ENCODE data around the gene ARMC2. TPM values are rescaled to one million over a fixed set of nuclear protein-coding genes. Genes with fewer than 3 reads are reported as not detected.

Gene ARMC2
- polyA plus RNA-seq, 4 donors: 8.9 to 12.8 (median 11.6) TPM

GRCh38 chr6:108946695-108947094, 98.5 kb downstream of the ARMC2 start:
- no peak for DNase-seq (ENCODE audit: low read depth in 4 of 4, low spot score in 3 of 4)

- DNase-seq (ENCODE audit: low read depth in 4 of 4, low spot score in 3 of 4): peak in 1 of 4 donors; percentile 38
Observed at GRCh38 chr6:108947114-108947854, 99.1 kb downstream of the ARMC2 start.

DNA sequence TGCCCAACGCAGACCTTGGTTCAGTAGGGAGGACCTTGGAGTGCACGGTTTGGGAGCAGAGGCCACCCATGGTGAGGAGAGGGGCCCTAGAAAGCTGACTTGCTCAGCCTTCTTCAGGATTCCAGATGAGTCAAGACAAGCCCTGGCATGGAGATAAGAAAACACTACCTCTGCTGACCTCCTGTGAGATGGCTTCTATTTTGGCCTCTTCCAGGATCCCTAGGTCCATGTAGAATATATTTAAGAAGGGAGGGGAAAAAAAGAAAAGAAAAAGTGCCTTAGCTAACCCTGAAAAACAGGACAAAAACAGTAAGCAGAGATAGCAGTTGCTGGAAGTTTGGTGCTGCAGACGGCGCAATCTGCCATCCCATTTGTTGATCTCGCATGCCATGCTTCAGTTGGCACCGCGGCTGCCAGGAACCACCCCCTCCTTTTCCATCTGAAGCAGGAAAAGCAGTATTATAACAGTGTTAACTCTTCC, 100.0 kb downstream of the ARMC2 start:
- no peak for DNase-seq (ENCODE audit: low read depth in 4 of 4, low spot score in 3 of 4)

GRCh38 chr6:108951351-108951953, 103.2 kb downstream of the ARMC2 start:
- no peak for DNase-seq (ENCODE audit: low read depth in 4 of 4, low spot score in 3 of 4)

DNA sequence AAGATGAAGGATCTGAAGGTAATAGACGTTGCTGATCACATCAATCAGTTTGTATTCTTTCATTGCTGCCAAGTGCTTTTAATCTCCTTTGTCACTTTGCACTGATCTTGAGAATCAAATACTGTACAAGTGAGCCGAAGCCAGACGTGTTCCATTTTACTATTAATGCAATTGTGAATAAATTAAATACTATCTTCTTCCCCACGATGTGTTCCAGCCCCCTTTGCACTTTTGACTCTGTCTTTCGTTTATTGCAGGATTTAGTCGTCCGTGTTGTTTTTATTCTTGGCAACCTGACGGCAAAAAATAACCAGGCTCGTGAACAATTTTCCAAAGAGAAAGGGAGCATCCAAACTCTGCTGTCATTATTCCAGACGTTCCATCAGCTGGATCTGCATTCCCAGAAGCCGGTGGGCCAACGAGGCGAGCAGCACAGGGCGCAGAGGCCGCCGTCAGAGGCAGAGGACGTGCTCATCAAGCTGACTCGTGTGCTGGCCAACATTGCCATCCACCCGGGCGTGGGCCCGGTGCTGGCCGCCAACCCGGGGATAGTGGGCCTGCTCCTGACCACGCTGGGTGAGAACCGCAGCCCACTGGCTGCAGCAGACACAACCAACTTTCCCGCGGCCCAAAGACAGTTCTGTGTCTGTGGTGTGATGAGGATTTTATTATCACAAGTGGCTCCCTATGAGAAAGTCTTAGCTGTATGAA, 104.7 kb downstream of the ARMC2 start:
- no peak for DNase-seq (ENCODE audit: low read depth in 4 of 4, low spot score in 3 of 4)

DNA sequence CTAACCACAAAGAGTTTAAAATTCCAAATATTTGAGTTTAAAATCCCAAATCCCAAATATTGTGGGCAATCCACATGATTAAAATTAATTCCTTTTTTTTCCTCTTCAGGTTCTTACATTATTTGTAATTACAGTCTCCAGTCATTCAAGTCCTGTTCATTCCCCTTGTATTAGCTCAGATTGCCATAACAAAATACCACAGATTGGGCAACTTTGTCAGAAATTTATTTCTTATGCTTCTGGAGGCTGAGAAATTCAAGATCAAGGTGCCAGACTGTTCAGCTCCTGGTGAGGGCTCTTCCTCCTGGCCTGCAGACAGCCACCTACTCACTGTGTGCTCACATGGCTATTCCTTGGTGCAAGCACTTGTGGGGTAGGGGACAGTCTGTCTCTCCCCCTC, 105.5 kb downstream of the ARMC2 start:
- no peak for DNase-seq (ENCODE audit: low read depth in 4 of 4, low spot score in 3 of 4)

- DNase-seq (ENCODE audit: low read depth in 4 of 4, low spot score in 3 of 4): no peak
Observed at GRCh38 chr6:108955329-108955949, 107.2 kb downstream of the ARMC2 start.

DNA sequence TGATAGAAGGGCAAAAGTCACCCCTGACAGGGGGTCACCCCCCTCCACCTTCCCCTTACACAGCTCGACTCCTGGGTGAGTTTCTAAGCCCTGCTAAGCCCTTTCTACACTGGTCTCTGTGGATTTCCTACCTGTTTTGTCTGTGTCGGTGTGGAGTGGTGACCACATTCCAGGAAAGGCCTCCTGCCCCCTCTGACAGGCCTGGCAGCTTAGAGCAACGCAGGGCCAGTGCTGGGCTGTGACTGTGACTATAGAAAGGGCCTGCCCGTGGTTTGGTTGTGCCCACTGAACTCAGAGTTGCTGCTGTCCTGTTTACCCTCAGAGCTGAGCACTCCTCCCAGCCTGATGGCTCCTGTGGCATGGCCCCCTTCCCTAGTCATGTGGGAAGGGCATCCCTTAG, 109.0 kb downstream of the ARMC2 start:
- DNase-seq (ENCODE audit: low read depth in 4 of 4, low spot score in 3 of 4): no peak

DNA sequence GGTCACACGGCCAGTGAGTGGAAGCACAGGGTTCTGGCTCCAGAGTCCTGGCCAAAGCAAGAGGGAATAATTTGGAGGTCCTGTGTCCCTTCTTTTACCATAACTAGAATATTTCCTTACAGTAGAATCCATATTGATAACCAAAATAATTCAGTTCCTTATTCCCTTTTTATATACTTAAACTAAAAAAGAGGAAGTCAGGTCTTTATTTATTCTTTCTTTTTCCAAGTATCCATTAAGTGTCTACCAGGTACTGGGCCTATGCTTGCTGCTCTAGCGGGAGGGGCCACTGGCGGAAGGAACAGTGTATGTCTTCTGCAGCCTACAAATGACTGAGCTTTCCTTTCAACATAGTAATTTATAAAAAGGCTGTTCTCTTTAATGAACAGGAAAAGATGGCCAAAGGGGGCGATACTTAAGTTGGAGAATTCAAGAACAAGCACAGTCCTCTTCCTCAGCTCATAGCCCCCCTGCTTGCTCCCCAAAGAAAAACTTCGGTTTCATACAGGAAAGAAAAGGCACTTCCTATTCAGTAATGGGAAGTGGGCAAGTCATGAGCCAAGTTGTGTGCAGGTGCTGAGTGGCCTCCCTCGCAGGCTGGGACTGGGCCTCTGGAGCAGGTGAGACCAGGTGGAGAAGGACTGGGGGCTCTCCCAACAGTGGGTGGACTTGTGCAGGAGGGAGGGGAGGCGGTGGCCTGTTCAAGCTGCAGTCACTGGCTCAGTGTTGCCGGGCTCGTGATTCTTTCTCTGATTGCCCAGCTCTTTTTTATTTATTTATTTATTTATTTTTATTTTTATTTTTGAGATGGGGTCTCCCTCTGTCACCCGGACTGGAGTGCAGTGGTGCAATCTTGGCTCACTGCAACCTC, 110.9 kb downstream of the ARMC2 start:
- no peak for DNase-seq (ENCODE audit: low read depth in 4 of 4, low spot score in 3 of 4)

DNA sequence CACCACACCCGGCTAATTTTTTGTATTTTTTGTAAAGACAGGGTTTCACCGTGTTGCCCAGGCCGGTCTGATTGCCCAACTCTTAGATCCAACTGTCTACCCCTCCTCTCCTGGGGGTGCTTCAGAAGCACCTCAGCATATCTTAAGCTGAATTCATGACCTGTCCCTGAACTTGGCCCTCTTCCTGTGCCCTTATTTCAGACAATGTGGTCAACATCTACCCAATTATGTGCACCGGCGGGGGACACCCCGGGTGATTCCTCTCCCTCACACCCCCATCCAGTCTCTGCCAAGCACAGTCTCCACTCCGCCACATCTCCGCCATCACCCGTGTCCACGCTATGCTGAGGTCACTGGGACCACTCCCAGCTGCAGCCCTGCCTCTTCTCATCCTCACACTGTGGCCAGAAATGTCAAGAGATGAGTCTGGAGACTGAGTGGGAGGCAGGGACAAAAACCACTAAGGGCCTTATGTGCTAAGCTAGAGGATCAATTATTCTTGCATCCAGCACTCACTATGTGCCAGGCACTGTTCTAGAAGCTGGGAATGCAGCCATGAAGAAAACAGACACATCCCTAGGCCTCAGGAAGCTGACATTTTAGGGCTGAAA, 111.9 kb downstream of the ARMC2 start:
- DNase-seq (ENCODE audit: low read depth in 4 of 4, low spot score in 3 of 4): no peak

DNA sequence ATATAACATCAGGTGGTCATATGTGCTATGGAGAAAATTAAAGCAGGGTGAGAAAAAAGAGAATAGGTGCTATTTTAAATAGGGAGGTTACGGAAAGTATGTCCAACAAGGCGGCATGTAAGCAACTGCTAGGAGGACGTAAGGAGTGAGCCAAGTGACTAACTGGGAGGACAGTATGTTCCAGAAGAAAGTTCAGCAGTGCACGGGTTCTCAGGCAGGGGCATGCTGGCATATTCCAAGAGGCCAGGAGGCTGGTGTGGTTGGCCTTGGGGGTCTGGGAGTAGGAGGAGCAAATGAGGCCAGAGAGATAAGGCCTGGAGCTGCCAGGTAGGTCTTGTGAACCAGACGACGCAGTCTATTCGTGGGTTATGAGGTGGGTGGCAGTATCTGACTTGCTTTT, 112.4 kb downstream of the ARMC2 start:
- DNase-seq (ENCODE audit: low read depth in 4 of 4, low spot score in 3 of 4): no peak

GRCh38 chr6:108961077-108961476, 112.9 kb downstream of the ARMC2 start:
- DNase-seq (ENCODE audit: low read depth in 4 of 4, low spot score in 3 of 4): no peak

- DNase-seq (ENCODE audit: low read depth in 4 of 4, low spot score in 3 of 4): no peak
Observed at GRCh38 chr6:108961985-108962384, 113.8 kb downstream of the ARMC2 start.

- DNase-seq (ENCODE audit: low read depth in 4 of 4, low spot score in 3 of 4): no peak
Observed at GRCh38 chr6:108966251-108966650, 118.0 kb downstream of the ARMC2 start.

- no peak for DNase-seq (ENCODE audit: low read depth in 4 of 4, low spot score in 3 of 4)
Observed at GRCh38 chr6:108966855-108967755, 118.9 kb downstream of the ARMC2 start.

- no peak for DNase-seq (ENCODE audit: low read depth in 4 of 4, low spot score in 3 of 4)
Observed at GRCh38 chr6:108968325-108969316, 120.4 kb downstream of the ARMC2 start.

- no peak for DNase-seq (ENCODE audit: low read depth in 4 of 4, low spot score in 3 of 4)
Observed at GRCh38 chr6:108969776-108970175, 121.6 kb downstream of the ARMC2 start.

DNA sequence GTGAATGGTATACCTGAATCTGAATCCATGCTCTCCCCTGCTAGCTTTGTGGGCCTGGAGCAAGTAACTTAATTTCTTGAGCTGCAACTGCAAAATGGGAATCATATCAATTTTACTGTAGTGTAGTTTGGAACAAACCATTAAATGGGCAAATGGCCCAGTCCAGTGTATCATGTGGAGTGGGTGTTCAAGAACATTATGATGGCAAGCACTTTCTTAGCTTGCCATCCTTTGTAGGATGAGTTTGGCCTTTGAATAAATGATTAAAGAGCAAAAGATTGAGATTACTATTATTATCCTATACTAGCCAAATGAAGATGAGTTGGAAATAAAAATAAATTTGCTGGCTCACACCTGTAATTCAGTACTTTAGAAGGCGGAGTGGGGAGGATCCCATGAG, 126.0 kb downstream of the ARMC2 start:
- no peak for DNase-seq (ENCODE audit: low read depth in 4 of 4, low spot score in 3 of 4)

Data from right renal pelvis (tissue), 4 donors.